DND-41 (cell line): Measurements from ENCODE around the gene C11orf16.

ENCODE experiments used
- CTCF ChIP-seq: IDR thresholded peaks from 2 replicates; pipeline ENCODE4 v1.5.1; 2012; ENCODE audit warnings: borderline replicate concordance, low read length, moderate library complexity, mild to moderate bottlenecking; ENCODE audit not compliant: poor library complexity, severe bottlenecking; ENCODE audit errors: extremely low read depth
- EZH2 ChIP-seq: IDR thresholded peaks from 3 replicates; pipeline ENCODE4 v1.6.1; 2012; ENCODE audit warnings: borderline replicate concordance, low read depth, mild to moderate bottlenecking, moderate library complexity, low read length, inconsistent platforms; ENCODE audit not compliant: severe bottlenecking

- TF ChIP-seq CTCF (no peak), EZH2 (no peak)
Measured at GRCh38 chr11:8927233-8927632, 5.5 kb downstream of the C11orf16 start.
